Stomach (tissue), 9 donors: ENCODE results near the gene JSRP1. TPM values are rescaled to one million over a fixed set of nuclear protein-coding genes. Genes with fewer than 3 reads are reported as not detected.
A peak's percentile ranks its signal among the peaks of the same experiment; 100 is the strongest.

Experiments
- DNase-seq, 2 donors: peaks; one replicate each; pipeline versions ENCODE4 v3.0.0 to v3.0.0-alpha.2; 2013 to 2019
- H3K27ac ChIP-seq, 5 donors: fragments of 200-600 bp in 4 of 5; sonication (generic) in 4 of 5; one replicate each; pipeline ENCODE4 v1.5.1; 2013 to 2019; ENCODE audit warnings: mild to moderate bottlenecking in 1 of 5, moderate library complexity in 1 of 5
- H3K27me3 ChIP-seq, 3 donors: fragments of 200-600 bp; sonication (generic); one replicate each; pipeline ENCODE4 v1.5.1; 2017 to 2019; ENCODE audit warnings: mixed run types in 1 of 3
- H3K36me3 ChIP-seq, 4 donors: fragments of 200-600 bp; sonication (generic); 1 replicate in 3 of 4; 2 replicates in 1 of 4; pipeline ENCODE4 v1.5.1; 2016 to 2019
- H3K4me1 ChIP-seq, 4 donors: fragments of 200-600 bp; sonication (generic); one replicate each; pipeline ENCODE4 v1.5.1; 2016 to 2019
- H3K4me3 ChIP-seq, 4 donors: fragments of 200-600 bp; sonication (generic) in 3 of 4; one replicate each; pipeline ENCODE4 v1.5.1; 2016 to 2019; ENCODE audit warnings: mild to moderate bottlenecking in 1 of 4
- H3K9me3 ChIP-seq, 4 donors: fragments of 200-600 bp; sonication (generic); one replicate each; pipeline ENCODE4 v1.5.1; 2016 to 2019
- EP300 ChIP-seq: sonication (generic); formaldehyde crosslinking; IDR thresholded peaks from one replicate; pipeline ENCODE4 v1.6.1; 2017; ENCODE audit warnings: antibody characterized with exemption
- POLR2A ChIP-seq, 4 donors: fragments of 450-650 bp; IDR thresholded peaks; one replicate each; pipeline ENCODE4 v1.6.1; 2016; ENCODE audit warnings: antibody characterized with exemption in 4 of 4, control low read depth in 2 of 4, mild to moderate bottlenecking in 1 of 4, moderate library complexity in 1 of 4
- POLR2AphosphoS5 ChIP-seq, 3 donors: sonication (generic); formaldehyde crosslinking; IDR thresholded peaks; one replicate each; pipeline ENCODE4 v1.6.1; 2016; ENCODE audit warnings: antibody characterized with exemption in 3 of 3
- WGBS, 5 donors: extraction: QIAGEN DNeasy Blood & Tissue Kit in 3 of 5; methylation state at CpG; one replicate each; pipeline versions ENCODE4 v1.1.5 to v1.1.7; 2013 to 2018; 5-methylcytosine and 5-hydroxymethylcytosine counted together
- intact Hi-C: fragments of 100-400 bp; cut with DNase I; formaldehyde crosslinking; loops from one replicate; pipeline ENCODE4 v1.15.1; 2023; ENCODE audit warnings: low total_unique reads
- polyA plus RNA-seq, 3 donors: library from polyadenylated mRNA; stranded (reverse); fragments of 200-250 nt; gene quantifications; one replicate each; pipeline ENCODE4 v1.2.3, GENCODE V29; 2013
- total RNA-seq, 5 donors: library from RNA; depleted of rRNA; stranded (reverse); fragments of >200 nt; gene quantifications; one replicate each; pipeline versions ENCODE4 v1.1.0 to v1.2.3, GENCODE V29; 2014 to 2016
- TF ChIP-seq, protein P1 (sequence below), 7 experiments: fragments of 450-650 bp in 4 of 7; fragments of 200-600 bp in 3 of 7; sonication (generic) in 3 of 7; IDR thresholded peaks; one replicate each; pipeline ENCODE4 v1.5.1; 2016 to 2019; ENCODE audit warnings: antibody characterized with exemption in 7 of 7, control low read depth in 2 of 7, mild to moderate bottlenecking in 1 of 7
- donor health status: healthy with polysubstance abuse.
- donor health status: Bipolar disorder and iron deficiency.
- donor health status: healthy.

JSRP1 gene
- total and polyA plus RNA-seq, 8 donors, result 0.58 to 0.75 (median 0.68) TPM; not detected in 5

DNA sequence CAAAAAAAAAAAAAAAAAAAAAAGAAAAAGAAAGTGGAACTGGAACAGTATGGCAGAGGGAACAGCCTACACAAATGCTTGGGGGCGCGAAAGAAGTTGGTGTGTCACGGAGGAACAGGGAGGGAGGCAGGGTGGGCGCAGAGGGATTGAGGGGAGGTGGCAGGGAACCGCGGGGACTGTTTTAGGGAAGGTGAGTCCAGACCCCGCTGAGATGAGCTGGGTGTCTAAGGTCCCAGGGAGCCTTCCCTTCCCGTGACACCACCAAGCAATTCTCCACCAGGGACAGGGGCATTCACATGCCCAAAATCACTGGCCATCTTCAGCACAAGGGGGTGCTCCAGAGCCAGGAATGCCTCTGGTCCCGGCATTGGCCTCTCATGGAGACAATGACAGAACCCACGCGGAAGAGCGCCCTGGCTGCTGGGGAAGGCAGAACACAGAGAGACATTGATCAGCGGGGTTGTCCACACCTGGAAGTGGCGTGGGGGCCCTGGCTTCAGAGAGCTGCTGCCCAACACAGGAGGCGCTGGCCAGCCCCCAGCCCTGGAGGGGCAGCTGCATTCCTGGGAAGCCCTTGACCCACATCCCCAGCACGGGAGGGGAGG is 18.8 kb upstream of the JSRP1 start:
- DNase-seq, result peak; percentile 69 to 86
- TF ChIP-seq POLR2A (IDR thresholded peaks at IDR 0.05), result no peak
- TF ChIP-seq, protein P1, sequence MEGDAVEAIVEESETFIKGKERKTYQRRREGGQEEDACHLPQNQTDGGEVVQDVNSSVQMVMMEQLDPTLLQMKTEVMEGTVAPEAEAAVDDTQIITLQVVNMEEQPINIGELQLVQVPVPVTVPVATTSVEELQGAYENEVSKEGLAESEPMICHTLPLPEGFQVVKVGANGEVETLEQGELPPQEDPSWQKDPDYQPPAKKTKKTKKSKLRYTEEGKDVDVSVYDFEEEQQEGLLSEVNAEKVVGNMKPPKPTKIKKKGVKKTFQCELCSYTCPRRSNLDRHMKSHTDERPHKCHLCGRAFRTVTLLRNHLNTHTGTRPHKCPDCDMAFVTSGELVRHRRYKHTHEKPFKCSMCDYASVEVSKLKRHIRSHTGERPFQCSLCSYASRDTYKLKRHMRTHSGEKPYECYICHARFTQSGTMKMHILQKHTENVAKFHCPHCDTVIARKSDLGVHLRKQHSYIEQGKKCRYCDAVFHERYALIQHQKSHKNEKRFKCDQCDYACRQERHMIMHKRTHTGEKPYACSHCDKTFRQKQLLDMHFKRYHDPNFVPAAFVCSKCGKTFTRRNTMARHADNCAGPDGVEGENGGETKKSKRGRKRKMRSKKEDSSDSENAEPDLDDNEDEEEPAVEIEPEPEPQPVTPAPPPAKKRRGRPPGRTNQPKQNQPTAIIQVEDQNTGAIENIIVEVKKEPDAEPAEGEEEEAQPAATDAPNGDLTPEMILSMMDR (IDR thresholded peaks at IDR 0.05), result peak in 5 of 7 experiments; percentile 30 to 49 (median 33)
- TF ChIP-seq EP300, result no peak
- peak in 2 of 3 donors; percentile 8 to 27 for TF ChIP-seq POLR2AphosphoS5 (IDR thresholded peaks at IDR 0.05)
- Histone ChIP-seq H3K36me3 (peaks cover 13 to 40% (median 37%) of the 10 kb centered on the region in 4 donors), H3K9me3 (no peaks in the 10 kb centered on the region), H3K27me3 (no peaks in the 10 kb centered on the region), H3K4me3 (peak overlapping the region in 2 of 4 donors; percentile 2 to 32), H3K4me1 (peaks cover 48 to 76% (median 58%) of the 10 kb centered on the region in 4 donors), H3K27ac (peak overlapping the region in 4 of 5 donors; percentile 36 to 56 (median 48))
- intact Hi-C loops, result loop anchor here (5.0 kb wide), 1 partner anchor 43 kb away; no protein-coding TSS in a partner anchor
- WGBS, 5 donors, result 53 to 70% (median 60%) methylated on average over 8 to 16 of the region's 16 CpGs

DNA sequence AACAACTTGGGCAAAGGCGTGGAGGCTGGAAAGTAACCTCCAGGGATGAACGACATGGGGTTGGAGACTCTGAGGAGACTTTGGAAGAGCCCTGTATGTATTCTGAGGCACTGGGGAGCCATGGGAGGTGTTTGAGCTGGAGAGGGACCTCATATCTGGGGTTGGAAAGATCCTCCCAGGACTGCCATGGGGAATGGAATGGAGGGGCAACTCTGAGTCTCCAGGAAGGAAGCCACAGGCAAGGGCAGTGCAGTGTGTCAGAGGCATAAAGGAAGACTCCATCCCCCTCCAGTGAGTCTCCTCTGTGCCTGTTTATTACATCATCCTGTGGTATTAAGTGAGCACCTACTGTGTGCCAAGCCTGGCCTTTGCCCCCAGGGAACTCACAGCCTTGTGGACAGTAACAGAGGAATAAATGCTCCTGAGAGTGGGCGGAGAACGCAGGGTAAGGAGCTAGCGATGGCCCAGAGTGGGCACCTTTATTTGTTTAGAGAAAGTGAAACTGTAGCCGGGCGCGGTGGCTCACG is 18.0 kb upstream of the JSRP1 start:
- Histone ChIP-seq H3K9me3 (no peaks in the 10 kb centered on the region), H3K4me1 (peaks cover 48 to 72% (median 58%) of the 10 kb centered on the region in 4 donors), H3K36me3 (peaks cover 13 to 40% (median 37%) of the 10 kb centered on the region in 4 donors), H3K4me3 (peak overlapping the region in 3 of 4 donors; percentile 18 to 99 (median 97)), H3K27me3 (no peaks in the 10 kb centered on the region), H3K27ac (peak overlapping the region; percentile 38 to 99 (median 98))
- DNase-seq, result no peak
- intact Hi-C loops, result loop anchor here (5.0 kb wide), 1 partner anchor 42 kb away; no protein-coding TSS in a partner anchor
- 78 to 91% (median 81%) methylated on average over 9 of the region's 9 CpGs for whole genome bisulfite sequencing, 5 donors
- TF ChIP-seq, protein P1 (IDR thresholded peaks at IDR 0.05), result no peak
- no peak for TF ChIP-seq POLR2A (IDR thresholded peaks at IDR 0.05)
- TF ChIP-seq EP300, result no peak
- TF ChIP-seq POLR2AphosphoS5 (IDR thresholded peaks at IDR 0.05), result no peak

GRCh38 chr19:2273356-2274184 is 17.4 kb upstream of the JSRP1 start:
- intact Hi-C loops, result loop anchor here (5.0 kb wide), 1 partner anchor 41 kb away; no protein-coding TSS in a partner anchor
- H3K27me3 ChIP-seq, result no peaks in the 10 kb centered on the region
- DNase-seq, result peak; percentile 83 to 93
- peaks cover 13 to 40% (median 37%) of the 10 kb centered on the region in 4 donors for H3K36me3 ChIP-seq
- TF ChIP-seq, protein P1 (IDR thresholded peaks at IDR 0.05), result peak in 6 of 7 experiments; percentile 29 to 99 (median 97)
- TF ChIP-seq POLR2A (IDR thresholded peaks at IDR 0.05) (no peak), POLR2AphosphoS5 (IDR thresholded peaks at IDR 0.05) (peak; percentile 6 to 84 (median 51))
- WGBS, 5 donors, result 9 to 14% (median 10%) methylated on average over 35 to 45 of the region's 45 CpGs
- H3K4me3 ChIP-seq, result peak overlapping the region; percentile 18 to 99 (median 58)
- peaks cover 48 to 70% (median 60%) of the 10 kb centered on the region in 4 donors for H3K4me1 ChIP-seq
- H3K9me3 ChIP-seq, result no peaks in the 10 kb centered on the region
- peak overlapping the region; percentile 70 to 99 (median 98) for H3K27ac ChIP-seq
